ENCODE results near the gene ZNF777.

The ZNF777 gene

DNA sequence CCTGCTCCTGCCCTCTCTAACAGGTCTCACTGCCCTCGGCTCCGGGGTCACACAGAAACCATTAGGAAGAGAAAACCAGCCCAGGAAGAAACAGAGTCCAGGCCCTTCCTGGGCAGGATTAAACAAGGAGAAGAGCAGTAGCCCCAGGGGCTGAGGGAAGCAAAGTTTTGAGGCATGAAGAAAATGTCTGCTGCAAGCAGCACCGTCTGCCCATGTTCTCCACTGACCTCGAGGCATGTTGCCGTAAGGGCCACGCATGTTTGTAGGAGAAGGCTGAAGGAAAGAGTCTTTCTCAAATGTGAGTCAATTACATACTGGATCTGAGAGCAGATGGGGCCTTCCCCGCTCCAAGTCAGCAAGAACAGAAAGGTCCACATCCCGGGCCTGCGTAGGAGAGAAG lies 32.5 kb upstream of the ZNF777 start:
- H3K4me1 Mint-ChIP-seq = peaks cover 30% of the 10 kb centered on the region
- no peak for ATAC-seq
- H3K9me3 Mint-ChIP-seq = no peaks in the 10 kb centered on the region
- peaks cover 42% of the 10 kb centered on the region for H3K36me3 Mint-ChIP-seq (ENCODE audit: low read depth)
- DNase-seq = no peak
- H3K4me3 Mint-ChIP-seq = no peak overlapping the region
- no peak overlapping the region for H3K27ac Mint-ChIP-seq
- H3K27me3 Mint-ChIP-seq = no peaks in the 10 kb centered on the region

DNA sequence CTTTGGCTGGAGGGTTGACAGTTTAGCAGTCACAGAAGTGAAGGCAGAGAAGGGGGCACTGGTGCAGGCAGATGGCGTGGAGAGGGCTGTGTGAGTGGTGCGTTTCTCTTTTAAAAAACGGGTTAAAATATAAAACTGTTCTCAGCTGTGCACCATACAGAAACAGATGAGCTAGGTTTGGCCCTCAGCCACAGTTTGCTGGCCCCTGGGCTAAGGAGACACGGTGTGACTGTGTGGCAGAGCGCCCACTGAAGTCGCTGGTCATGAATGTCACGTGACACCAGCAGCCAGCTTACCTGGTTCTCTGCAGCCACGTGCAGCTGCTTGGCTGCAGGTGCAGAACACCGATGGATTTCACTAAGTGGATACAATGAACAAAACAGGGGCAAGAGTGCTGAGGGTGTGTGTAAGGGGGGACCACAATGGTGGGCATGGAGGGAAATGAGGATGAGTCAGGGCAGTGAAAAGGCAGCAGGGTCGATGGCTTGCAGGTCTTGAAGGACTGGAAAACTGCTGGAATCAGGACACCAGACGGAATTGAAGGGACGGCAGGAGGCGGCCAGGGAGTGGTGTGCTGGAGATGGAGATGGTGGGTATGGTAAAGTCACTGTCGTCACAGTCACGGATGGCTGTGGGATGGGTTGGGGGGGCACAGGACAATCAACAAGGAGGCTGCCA lies 29.4 kb upstream of the ZNF777 start:
- H3K27me3 Mint-ChIP-seq = no peaks in the 10 kb centered on the region
- no peak overlapping the region for H3K4me3 Mint-ChIP-seq
- H3K36me3 Mint-ChIP-seq (ENCODE audit: low read depth) = peaks cover 65% of the 10 kb centered on the region
- no peaks in the 10 kb centered on the region for H3K9me3 Mint-ChIP-seq
- ATAC-seq = no peak
- H3K27ac Mint-ChIP-seq = no peak overlapping the region
- DNase-seq = no peak
- peaks cover 12% of the 10 kb centered on the region for H3K4me1 Mint-ChIP-seq

DNA sequence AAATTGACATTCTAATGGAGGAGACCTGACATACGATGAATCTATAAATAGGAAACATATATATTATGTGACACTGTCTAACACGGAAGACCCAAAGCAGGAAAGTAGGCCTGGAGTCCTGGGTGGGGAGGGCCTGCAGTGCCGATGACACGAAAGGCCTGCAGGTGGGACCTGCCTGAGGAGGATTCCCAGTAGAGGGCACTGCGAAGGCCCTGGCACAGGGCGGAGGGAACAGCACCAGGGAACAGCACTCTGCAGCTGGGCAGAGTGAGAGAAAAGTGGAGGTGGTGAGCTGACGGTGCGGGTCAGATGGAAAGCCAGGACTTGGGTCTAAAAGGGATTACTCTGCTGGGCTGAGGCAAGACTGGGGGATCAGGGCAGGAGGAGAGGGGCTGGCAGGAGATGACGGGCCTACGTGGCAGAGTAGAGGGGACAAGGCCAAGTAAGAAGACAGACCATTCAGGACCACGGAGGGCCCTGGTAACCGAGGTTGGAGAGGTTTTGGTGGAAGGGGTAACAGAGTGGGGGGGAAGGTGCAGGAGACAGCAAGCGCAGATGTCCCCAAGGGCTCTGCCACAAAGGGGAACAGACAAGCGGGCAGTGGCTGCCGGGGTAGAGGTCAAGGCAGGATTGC lies 28.6 kb upstream of the ZNF777 start:
- Mint-ChIP-seq H3K4me3 (no peak overlapping the region), H3K27me3 (no peaks in the 10 kb centered on the region), H3K4me1 (peaks cover 5% of the 10 kb centered on the region), H3K9me3 (no peaks in the 10 kb centered on the region), H3K27ac (no peak overlapping the region), H3K36me3 (ENCODE audit: low read depth) (peaks cover 65% of the 10 kb centered on the region)
- no peak for DNase-seq
- ATAC-seq = peak; percentile 58

GRCh38 chr7:149479568-149479967 lies 18.7 kb upstream of the ZNF777 start:
- Mint-ChIP-seq H3K4me1 (no peaks in the 10 kb centered on the region), H3K27ac (no peak overlapping the region), H3K36me3 (ENCODE audit: low read depth) (peaks cover 41% of the 10 kb centered on the region), H3K9me3 (peaks cover 7% of the 10 kb centered on the region), H3K4me3 (no peak overlapping the region), H3K27me3 (no peaks in the 10 kb centered on the region)
- DNase-seq = no peak
- no peak for ATAC-seq

- Mint-ChIP-seq H3K9me3 (peaks cover 7% of the 10 kb centered on the region), H3K27me3 (no peaks in the 10 kb centered on the region), H3K4me3 (no peak overlapping the region), H3K27ac (no peak overlapping the region), H3K36me3 (ENCODE audit: low read depth) (peaks cover 45% of the 10 kb centered on the region), H3K4me1 (no peaks in the 10 kb centered on the region)
- no peak for ATAC-seq
- DNase-seq = no peak
Observed at GRCh38 chr7:149478754-149479153, 17.9 kb upstream of the ZNF777 start.

- Mint-ChIP-seq H3K4me3 (no peak overlapping the region), H3K36me3 (ENCODE audit: low read depth) (peaks cover 52% of the 10 kb centered on the region)
Observed at GRCh38 chr7:149477494-149478443, 16.9 kb upstream of the ZNF777 start.

DNA sequence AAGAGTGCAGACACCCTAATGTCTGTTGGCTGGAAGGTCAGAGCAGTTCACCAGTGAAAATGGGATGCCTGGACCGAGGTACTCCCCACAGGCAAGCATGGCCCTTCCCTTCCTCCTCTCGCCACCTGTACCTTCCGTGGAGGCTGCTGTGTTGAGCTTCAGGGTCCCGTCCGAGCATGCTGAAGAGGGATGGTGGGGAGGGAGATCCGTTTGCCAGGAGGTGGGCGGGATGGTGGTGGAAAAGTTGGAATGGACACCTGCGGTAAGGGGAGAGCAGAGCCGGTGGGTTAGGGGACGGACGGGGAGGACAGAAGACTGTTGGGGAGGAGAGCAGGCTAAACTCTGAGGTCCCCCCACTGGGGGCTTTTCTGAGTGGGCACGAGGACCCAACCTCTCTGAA lies 15.9 kb upstream of the ZNF777 start:
- H3K4me3 Mint-ChIP-seq = no peak overlapping the region
- no peak overlapping the region for H3K27ac Mint-ChIP-seq
- ATAC-seq (no peak), DNase-seq (no peak)
- peaks cover 7% of the 10 kb centered on the region for H3K9me3 Mint-ChIP-seq
- H3K36me3 Mint-ChIP-seq (ENCODE audit: low read depth) = peaks cover 56% of the 10 kb centered on the region
- H3K27me3 Mint-ChIP-seq = no peaks in the 10 kb centered on the region
- H3K4me1 Mint-ChIP-seq = no peaks in the 10 kb centered on the region

More at GRCh38 chr7:149477494-149478443, 16.9 kb upstream of the ZNF777 start:
- DNase-seq = no peak
- Mint-ChIP-seq H3K9me3 (peaks cover 7% of the 10 kb centered on the region), H3K27ac (no peak overlapping the region), H3K4me1 (no peaks in the 10 kb centered on the region), H3K27me3 (no peaks in the 10 kb centered on the region)
- ATAC-seq = no peak

GRCh38 chr7:149475121-149476045 lies 14.5 kb upstream of the ZNF777 start:
- no peak overlapping the region for H3K4me3 Mint-ChIP-seq
- no peak for DNase-seq
- no peak for ATAC-seq
- no peak overlapping the region for H3K27ac Mint-ChIP-seq
- peaks cover 7% of the 10 kb centered on the region for H3K9me3 Mint-ChIP-seq
- H3K36me3 Mint-ChIP-seq (ENCODE audit: low read depth) = peaks cover 59% of the 10 kb centered on the region
- H3K27me3 Mint-ChIP-seq = no peaks in the 10 kb centered on the region
- no peaks in the 10 kb centered on the region for H3K4me1 Mint-ChIP-seq

DNA sequence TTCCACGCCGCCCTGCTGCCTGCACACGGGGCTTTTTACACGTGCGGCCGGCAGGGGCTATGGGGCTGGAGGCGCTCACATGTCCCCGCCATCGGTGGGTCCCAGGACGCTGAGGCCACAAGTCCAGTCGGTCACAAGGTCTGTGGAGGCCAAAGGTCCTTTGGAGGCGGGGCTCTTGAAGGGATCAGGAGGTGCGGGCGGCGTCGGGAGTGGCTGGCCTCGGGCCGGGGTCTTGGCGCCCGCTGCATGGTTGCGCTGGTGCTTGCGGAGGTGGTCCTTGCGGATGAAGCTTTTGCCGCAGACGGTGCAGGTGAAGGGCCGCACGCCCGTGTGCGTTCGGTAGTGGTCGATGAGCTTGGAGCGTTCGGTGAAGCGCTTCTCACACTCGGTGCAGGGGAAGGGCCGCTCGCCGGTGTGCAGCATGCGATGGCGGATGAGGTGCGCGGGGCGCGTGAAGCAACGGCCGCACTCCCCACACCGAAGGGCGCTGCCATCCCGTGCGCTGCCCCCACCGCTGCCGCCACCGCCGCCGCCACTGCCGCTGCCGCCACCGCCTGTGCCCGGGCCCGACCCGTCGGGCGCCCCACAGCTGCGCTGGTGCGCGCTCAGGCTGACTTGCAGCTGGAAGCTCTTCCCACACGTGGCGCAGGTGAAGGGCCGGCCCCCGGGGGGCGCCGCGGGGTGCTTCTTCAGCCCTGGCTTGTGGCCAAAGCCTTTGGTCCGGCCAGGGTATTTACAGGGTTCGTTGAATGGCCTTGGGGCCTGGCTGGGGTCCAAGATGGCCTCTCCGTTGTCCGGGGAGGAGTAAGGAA lies 13.7 kb upstream of the ZNF777 start:
- H3K9me3 Mint-ChIP-seq = peaks cover 7% of the 10 kb centered on the region
- DNase-seq (no peak), ATAC-seq (no peak)
- H3K27me3 Mint-ChIP-seq = no peaks in the 10 kb centered on the region
- no peaks in the 10 kb centered on the region for H3K4me1 Mint-ChIP-seq
- H3K36me3 Mint-ChIP-seq (ENCODE audit: low read depth) = peaks cover 58% of the 10 kb centered on the region
- H3K27ac Mint-ChIP-seq = no peak overlapping the region
- no peak overlapping the region for H3K4me3 Mint-ChIP-seq

GRCh38 chr7:149473251-149473650 lies 12.4 kb upstream of the ZNF777 start:
- no peaks in the 10 kb centered on the region for H3K9me3 Mint-ChIP-seq
- no peak for DNase-seq
- H3K36me3 Mint-ChIP-seq (ENCODE audit: low read depth) = peaks cover 45% of the 10 kb centered on the region
- no peak for ATAC-seq
- H3K27me3 Mint-ChIP-seq = no peaks in the 10 kb centered on the region
- no peak overlapping the region for H3K27ac Mint-ChIP-seq
- H3K4me1 Mint-ChIP-seq = no peaks in the 10 kb centered on the region
- no peak overlapping the region for H3K4me3 Mint-ChIP-seq

DNA sequence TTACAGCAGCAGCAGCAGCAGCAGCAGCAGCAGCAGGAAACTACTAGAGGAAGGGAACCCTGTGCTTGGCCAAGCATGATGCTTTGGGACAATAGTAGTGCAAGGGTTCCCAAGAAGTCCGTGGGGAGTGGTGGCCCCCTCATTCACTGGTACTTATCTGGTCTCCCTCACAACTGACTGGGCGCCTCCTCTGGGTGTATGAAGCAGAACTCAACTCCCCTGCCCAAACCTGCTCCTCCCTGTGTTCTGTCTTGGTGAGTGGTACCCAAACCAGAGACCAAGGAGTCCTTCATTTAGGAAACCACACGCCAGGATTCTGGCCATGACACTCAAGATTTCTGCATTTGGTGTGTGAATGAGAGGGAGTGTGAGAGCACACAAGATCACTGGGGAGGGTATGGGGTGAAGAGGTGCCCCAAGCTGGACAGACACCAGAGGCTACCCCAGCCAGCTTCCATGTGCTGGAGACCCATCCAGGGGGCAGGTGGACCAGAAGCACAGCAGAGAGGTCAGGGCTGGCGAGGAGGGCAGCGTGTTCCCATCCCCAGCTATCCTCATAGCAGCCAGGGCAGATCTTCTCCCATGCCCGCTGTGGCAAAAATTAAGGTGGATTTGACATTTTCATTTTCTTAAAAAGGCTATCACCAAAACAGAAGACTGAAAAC lies 10.6 kb upstream of the ZNF777 start:
- ATAC-seq = no peak

GRCh38 chr7:149469806-149470205 lies 8.9 kb upstream of the ZNF777 start:
- no peak overlapping the region for H3K4me3 Mint-ChIP-seq
- no peak for DNase-seq
- H3K4me1 Mint-ChIP-seq = no peaks in the 10 kb centered on the region
- ATAC-seq = no peak
- peaks cover 30% of the 10 kb centered on the region for H3K36me3 Mint-ChIP-seq (ENCODE audit: low read depth)
- peaks cover 4% of the 10 kb centered on the region for H3K9me3 Mint-ChIP-seq
- no peaks in the 10 kb centered on the region for H3K27me3 Mint-ChIP-seq
- no peak overlapping the region for H3K27ac Mint-ChIP-seq

More for the DNA sequence above, 10.6 kb upstream of the ZNF777 start:
- DNase-seq = no peak
- Mint-ChIP-seq H3K27me3 (no peaks in the 10 kb centered on the region), H3K4me1 (no peaks in the 10 kb centered on the region), H3K9me3 (peaks cover 2% of the 10 kb centered on the region), H3K36me3 (ENCODE audit: low read depth) (peaks cover 40% of the 10 kb centered on the region), H3K27ac (no peak overlapping the region), H3K4me3 (no peak overlapping the region)

GRCh38 chr7:149468208-149468607 lies 7.3 kb upstream of the ZNF777 start:
- peaks cover 9% of the 10 kb centered on the region for H3K27me3 Mint-ChIP-seq
- H3K27ac Mint-ChIP-seq = no peak overlapping the region
- H3K36me3 Mint-ChIP-seq (ENCODE audit: low read depth) = peaks cover 18% of the 10 kb centered on the region
- H3K4me3 Mint-ChIP-seq = no peak overlapping the region
- DNase-seq (no peak), ATAC-seq (no peak)
- no peaks in the 10 kb centered on the region for H3K4me1 Mint-ChIP-seq
- H3K9me3 Mint-ChIP-seq = peaks cover 4% of the 10 kb centered on the region
